NCI-H2081 (cell line): Measurements from ENCODE around the gene ZNF521.

Experiments used
- DNase-seq, 2 experiments: peaks; one replicate each; lab custom pipeline; 2025; lab: John Stamatoyannopoulos, UW

Gene ZNF521

DNA sequence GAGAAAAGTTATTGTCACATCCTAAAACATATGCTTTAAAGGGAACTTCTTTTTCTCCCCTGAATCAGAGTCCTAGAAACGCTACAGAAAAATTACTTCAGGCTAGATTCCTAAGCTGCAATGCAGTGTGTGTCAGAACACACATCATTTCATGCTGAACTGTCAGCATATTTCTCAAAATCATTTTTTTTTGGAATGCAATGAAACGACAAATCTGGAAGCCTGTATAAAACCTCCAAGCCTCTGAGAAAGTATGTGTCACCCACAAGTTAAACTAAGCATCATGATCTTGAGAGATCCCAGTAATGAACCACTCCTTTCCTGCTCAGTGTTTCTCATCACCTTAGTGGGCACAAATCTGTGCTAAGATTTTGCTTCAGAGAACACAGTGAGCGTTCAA, 276.2 kb downstream of the ZNF521 start:
- no peak for DNase-seq

- no peak for DNase-seq
Measured at GRCh38 chr18:25075331-25075730, 276.6 kb downstream of the ZNF521 start.

- DNase-seq = no peak
Measured at GRCh38 chr18:25074925-25075324, 277.0 kb downstream of the ZNF521 start.

DNA sequence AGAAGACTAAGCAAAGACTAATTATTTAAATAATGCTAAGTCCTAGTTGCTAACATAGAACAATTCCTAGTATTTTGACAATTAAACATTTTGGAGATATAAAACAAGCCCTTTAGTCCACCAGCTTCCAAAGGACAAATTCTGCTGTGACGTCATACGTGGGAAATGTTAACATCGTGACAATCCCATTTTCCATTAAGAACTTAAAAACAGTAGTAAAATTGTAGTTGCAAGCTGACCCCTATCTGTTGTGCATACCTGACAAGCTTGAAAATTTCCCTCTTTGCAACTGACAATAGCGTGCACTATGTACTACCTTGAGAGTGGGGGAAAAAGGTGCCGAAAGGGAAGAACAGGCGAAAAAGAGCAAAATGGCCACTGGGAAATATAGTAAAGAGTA, 279.8 kb downstream of the ZNF521 start:
- DNase-seq = no peak

- no peak for DNase-seq
Measured at GRCh38 chr18:25067275-25068025, 284.5 kb downstream of the ZNF521 start.

DNA sequence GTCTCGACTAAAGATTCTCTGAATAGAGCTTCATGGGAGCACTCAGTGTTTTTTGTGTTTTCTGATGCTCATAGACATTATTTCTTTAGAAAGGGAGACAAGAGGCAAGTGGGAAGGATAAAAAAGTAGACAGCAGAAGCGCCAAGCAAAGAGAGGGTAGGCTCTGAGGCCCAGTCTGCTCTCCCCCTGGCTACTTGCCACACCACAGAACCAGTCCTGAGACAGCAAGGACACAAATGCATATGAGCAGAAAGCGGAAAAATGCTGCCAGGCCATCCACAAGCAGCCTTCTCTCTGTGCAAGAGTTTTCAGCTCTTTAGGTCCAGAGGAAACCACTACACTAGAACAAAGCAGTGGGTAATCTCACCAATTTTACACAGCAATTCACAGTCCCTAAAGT, 285.4 kb downstream of the ZNF521 start:
- no peak for DNase-seq

DNA sequence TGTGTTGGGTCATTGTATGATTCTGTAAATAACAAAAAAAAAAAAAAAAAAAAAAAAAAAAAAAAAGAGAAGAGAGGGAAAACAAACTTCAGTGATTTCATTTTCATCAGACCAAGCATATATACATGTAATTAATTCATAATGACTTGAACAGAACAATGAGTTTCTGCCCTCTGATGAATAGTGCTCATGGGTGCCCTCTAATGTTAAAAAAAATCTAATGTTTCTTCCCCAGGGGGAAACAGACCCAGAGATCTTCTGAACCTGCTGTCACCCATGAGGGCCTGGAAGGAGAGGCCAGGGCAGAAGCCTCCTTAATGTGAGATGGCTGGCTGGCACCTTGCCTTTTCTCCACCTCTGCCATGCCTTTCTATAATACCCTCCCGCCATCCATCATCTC, 289.2 kb downstream of the ZNF521 start:
- DNase-seq = no peak

GRCh38 chr18:25061395-25061794, 290.6 kb downstream of the ZNF521 start:
- DNase-seq = peak; percentile 13 to 65

GRCh38 chr18:25058521-25058920, 293.4 kb downstream of the ZNF521 start:
- DNase-seq = no peak

DNA sequence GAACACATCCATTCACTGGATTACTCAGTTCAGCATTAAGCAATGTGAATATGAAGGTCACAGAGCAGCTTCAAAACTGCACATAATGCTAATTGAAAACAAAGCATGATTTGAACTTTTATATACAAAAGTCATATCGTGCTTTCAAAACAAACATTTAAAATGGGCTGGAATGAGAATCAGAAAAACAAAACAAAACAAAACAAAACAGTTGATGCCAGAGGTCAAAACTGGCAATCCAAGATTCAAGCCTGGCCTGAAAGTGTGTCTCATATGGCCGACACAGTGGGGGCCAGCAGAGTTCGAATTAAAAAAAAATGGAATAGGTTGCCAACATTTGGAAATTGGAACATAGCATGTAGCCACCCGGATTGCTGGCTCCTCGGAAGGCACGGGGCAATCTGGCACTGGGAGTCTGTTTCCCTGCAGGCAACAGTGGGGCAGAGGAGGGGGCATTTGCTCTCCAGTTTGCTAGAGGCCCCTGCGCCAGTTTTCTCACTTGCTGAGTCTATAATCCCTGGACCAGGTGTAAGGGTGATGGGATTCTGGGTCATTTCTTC, 294.4 kb downstream of the ZNF521 start:
- no peak for DNase-seq

DNA sequence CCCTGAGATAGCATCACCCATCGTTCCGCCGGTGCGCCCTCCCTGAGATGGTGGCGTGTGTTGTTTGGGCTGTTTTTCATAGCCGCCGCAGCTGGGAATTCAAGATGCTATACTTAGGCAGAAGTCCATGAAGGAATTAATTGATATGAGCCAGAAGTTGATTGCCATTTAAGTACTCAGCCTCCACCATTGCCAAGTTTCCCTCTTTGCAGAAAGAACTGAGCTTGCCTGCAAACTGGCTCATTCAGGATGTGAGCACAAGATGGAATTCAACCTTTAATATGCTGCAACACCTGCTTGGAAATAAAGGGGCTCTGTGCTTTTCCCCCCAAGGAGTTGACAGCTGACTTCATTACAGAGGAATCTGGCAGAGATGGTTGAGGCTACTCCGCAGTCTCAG, 295.5 kb downstream of the ZNF521 start:
- DNase-seq = no peak

GRCh38 chr18:25055076-25055475, 296.9 kb downstream of the ZNF521 start:
- DNase-seq = no peak

DNA sequence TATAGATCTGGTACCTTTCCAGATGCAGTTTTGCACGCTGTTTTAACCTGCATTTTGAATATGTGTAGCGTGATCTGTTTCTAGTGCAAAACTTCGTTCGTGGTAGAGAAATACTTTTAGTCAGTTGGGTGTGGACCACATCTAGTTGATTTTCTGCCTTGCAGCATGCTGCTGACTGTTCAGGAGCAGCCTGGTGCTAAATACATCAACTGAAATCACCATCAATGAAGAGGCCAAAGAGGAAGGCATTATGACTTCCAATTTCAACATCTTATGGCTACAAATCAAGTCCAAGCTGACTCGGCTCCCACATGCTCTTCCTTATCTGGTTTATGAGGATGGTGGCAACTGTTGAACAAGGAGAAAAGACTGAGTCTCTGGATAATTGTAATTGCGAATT, 298.5 kb downstream of the ZNF521 start:
- no peak for DNase-seq

GRCh38 chr18:25052511-25052921, 299.4 kb downstream of the ZNF521 start:
- no peak for DNase-seq

DNA sequence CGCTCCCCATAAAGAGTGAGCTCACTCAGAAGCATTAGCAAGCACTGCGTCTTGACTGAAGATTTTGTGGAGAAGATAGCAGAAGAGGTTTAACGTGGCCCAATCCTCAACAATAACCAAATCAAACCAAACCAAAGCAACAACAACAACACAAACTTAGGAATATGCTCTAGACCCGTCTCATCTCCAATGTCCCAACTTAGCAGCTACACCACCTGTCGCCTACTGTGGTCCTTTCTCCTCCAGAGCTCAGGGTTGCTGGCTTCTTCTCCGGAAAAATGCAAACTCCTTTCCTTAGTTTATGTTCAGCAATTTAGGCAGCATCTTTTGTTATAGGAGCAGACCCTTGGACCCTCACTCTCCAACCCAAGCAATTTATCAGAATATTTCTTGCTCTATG, 301.4 kb downstream of the ZNF521 start:
- DNase-seq = no peak

GRCh38 chr18:25047983-25048382, 304.0 kb downstream of the ZNF521 start:
- DNase-seq = no peak

GRCh38 chr18:25047421-25047820, 304.5 kb downstream of the ZNF521 start:
- DNase-seq = no peak

GRCh38 chr18:25044694-25045093, 307.3 kb downstream of the ZNF521 start:
- DNase-seq = no peak

DNA sequence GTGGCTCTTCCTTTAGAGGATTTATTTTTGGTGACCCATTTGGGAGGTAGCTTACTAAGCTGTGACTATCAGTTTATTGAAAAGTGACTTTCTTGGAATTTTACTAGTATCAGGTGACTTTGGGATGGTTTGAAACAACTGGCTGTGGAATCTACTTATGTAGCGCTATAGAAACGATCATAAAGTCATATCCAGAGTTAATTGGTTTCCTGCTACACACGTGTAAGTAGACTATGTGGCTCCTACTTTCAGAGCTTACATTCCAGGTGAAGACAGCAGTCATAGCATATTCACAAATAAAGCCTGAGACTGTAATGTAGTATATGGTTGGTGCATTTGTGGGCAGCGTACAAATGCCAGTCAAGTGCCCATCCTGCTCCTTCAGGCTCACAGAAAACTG, 308.9 kb downstream of the ZNF521 start:
- no peak for DNase-seq

GRCh38 chr18:25042641-25043051, 309.3 kb downstream of the ZNF521 start:
- DNase-seq = no peak

GRCh38 chr18:25039781-25040180, 312.2 kb downstream of the ZNF521 start:
- no peak for DNase-seq

GRCh38 chr18:25038261-25038660, 313.7 kb downstream of the ZNF521 start:
- peak in 1 of 2 experiments; percentile 25 for DNase-seq

GRCh38 chr18:25033747-25034471, 318.1 kb downstream of the ZNF521 start:
- no peak for DNase-seq
